Astrocyte of the spinal cord (primary cell): ENCODE results near the gene HNF4A.

ENCODE experiments used
- DNase-seq: peaks from one replicate; pipeline ENCODE4 v3.0.0; 2011; ENCODE audit warnings: low read depth, low spot score
- H3K4me3 ChIP-seq: 2 replicates; pipeline ENCODE4 v1.5.1; 2011; ENCODE audit warnings: low read depth, mild to moderate bottlenecking, low read length, moderate library complexity
- in situ Hi-C: cut with HindIII; loops from 2 replicates; pipeline ENCODE4 v1.10.0; 2017; ENCODE audit warnings: low sequenced_read_pairs
- TF ChIP-seq, protein P1 (sequence below): IDR thresholded peaks from 2 replicates; pipeline ENCODE4 v1.5.1; 2012; ENCODE audit warnings: low read depth, mild to moderate bottlenecking, low read length, inconsistent platforms

HNF4A gene

DNA sequence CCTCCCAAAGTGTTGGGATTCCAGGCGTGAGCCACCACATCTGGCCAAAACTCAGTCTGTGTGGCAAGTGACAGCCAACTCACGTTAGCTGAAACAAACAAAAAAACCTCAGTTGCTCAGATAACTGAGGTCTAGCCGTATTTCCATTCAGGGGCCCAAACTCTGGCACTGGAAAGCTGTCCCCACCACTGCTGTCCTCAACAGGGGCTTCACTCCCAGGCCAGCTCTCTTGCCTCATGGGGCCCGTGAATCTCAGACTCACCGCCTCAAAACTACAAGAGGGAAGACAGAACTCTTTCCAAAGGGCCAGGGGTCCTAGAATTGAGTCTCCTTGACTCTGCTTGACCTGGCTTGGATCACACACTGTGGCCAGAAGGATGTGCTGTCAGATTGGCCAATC lies 127.6 kb downstream of the HNF4A start:
- no peak for DNase-seq
- TF ChIP-seq, protein P1, sequence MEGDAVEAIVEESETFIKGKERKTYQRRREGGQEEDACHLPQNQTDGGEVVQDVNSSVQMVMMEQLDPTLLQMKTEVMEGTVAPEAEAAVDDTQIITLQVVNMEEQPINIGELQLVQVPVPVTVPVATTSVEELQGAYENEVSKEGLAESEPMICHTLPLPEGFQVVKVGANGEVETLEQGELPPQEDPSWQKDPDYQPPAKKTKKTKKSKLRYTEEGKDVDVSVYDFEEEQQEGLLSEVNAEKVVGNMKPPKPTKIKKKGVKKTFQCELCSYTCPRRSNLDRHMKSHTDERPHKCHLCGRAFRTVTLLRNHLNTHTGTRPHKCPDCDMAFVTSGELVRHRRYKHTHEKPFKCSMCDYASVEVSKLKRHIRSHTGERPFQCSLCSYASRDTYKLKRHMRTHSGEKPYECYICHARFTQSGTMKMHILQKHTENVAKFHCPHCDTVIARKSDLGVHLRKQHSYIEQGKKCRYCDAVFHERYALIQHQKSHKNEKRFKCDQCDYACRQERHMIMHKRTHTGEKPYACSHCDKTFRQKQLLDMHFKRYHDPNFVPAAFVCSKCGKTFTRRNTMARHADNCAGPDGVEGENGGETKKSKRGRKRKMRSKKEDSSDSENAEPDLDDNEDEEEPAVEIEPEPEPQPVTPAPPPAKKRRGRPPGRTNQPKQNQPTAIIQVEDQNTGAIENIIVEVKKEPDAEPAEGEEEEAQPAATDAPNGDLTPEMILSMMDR: no peak
- no peak overlapping the region for H3K4me3 ChIP-seq
- in situ Hi-C loops: no loop called here
